IMR-90 (cell line): Measurements from ENCODE around the gene ATG3.

ENCODE experiments used
- BHLHE40 ChIP-seq: fragments of 150-350 bp; IDR thresholded peaks from 2 replicates; pipeline ENCODE4 v1.6.1; 2016; ENCODE audit warnings: mild to moderate bottlenecking, low read depth, low read length
- CEBPB ChIP-seq: IDR thresholded peaks from 2 replicates; pipeline ENCODE4 v1.6.1; 2012; ENCODE audit warnings: low read depth, low read length, improper control_type of control experiment
- CTCF ChIP-seq: conservative IDR thresholded peaks from 2 replicates; pipeline ENCODE4 v1.5.1; 2012; ENCODE audit warnings: mild to moderate bottlenecking, low read depth, low read length, improper control_type of control experiment
- ELK1 ChIP-seq: fragments of 150-350 bp; IDR thresholded peaks from 2 replicates; pipeline ENCODE4 v1.6.1; 2016; ENCODE audit warnings: low read depth, mild to moderate bottlenecking, low read length, moderate library complexity, borderline replicate concordance
- FOS ChIP-seq: fragments of 150-350 bp; IDR thresholded peaks from 2 replicates; pipeline ENCODE4 v1.6.1; 2016; ENCODE audit warnings: low read depth, low read length
- MAFK ChIP-seq: IDR thresholded peaks from 2 replicates; pipeline ENCODE4 v1.6.1; 2012; ENCODE audit warnings: low read depth, low read length, improper control_type of control experiment
- MAZ ChIP-seq: IDR thresholded peaks from 2 replicates; pipeline ENCODE4 v1.6.1; 2012; ENCODE audit warnings: low read depth, mild to moderate bottlenecking, low read length, improper control_type of control experiment, moderate library complexity, borderline replicate concordance
- MXI1 ChIP-seq: IDR thresholded peaks from 2 replicates; pipeline ENCODE4 v1.6.1; 2012; ENCODE audit warnings: low read depth, mild to moderate bottlenecking, low read length, moderate library complexity, borderline replicate concordance
- NFE2L2 ChIP-seq: fragments of 150-350 bp; IDR thresholded peaks from 2 replicates; pipeline ENCODE4 v1.6.1; 2016; ENCODE audit warnings: low read depth, mild to moderate bottlenecking, low read length
- POLR2A ChIP-seq: IDR thresholded peaks from 2 replicates; pipeline ENCODE4 v1.6.1; 2012; ENCODE audit warnings: mild to moderate bottlenecking, low read depth, low read length
- RCOR1 ChIP-seq: IDR thresholded peaks from 2 replicates; pipeline ENCODE4 v1.6.1; 2012; ENCODE audit warnings: mild to moderate bottlenecking, low read length, improper control_type of control experiment; ENCODE audit not compliant: insufficient replicate concordance
- RFX5 ChIP-seq: IDR thresholded peaks from 2 replicates; pipeline ENCODE4 v1.8.0; 2012; ENCODE audit warnings: low read depth, mild to moderate bottlenecking, low read length, moderate library complexity
- SMC3 ChIP-seq: fragments of 150-350 bp; IDR thresholded peaks from 2 replicates; pipeline ENCODE4 v1.6.1; 2016; ENCODE audit warnings: low read depth, mild to moderate bottlenecking, antibody characterized with exemption, low read length, moderate library complexity
- USF2 ChIP-seq: fragments of 150-350 bp; IDR thresholded peaks from 2 replicates; pipeline ENCODE4 v1.6.1; 2017; ENCODE audit warnings: mild to moderate bottlenecking, antibody characterized with exemption, low read length, low read depth

- no peak for TF ChIP-seq CTCF
- TF ChIP-seq FOS = no peak
- no peak for TF ChIP-seq CEBPB
- no peak for TF ChIP-seq USF2
- TF ChIP-seq POLR2A = no peak
- TF ChIP-seq MAFK = no peak
- no peak for TF ChIP-seq BHLHE40
- TF ChIP-seq MXI1 = no peak
- no peak for TF ChIP-seq SMC3
- no peak for TF ChIP-seq MAZ
- no peak for TF ChIP-seq RCOR1
- no peak for TF ChIP-seq NFE2L2
- TF ChIP-seq ELK1 = no peak
- TF ChIP-seq RFX5 = no peak
Measured at GRCh38 chr3:112594856-112595255, 33.1 kb upstream of the ATG3 start.
